ENCODE data around the gene SAYSD1. TPM values are rescaled to one million over a fixed set of nuclear protein-coding genes. Genes with fewer than 3 reads are reported as not detected.

The SAYSD1 gene
- total RNA-seq, 4 donors from 2014 or later = 12.3 to 29.1 (median 18.8) TPM

DNA sequence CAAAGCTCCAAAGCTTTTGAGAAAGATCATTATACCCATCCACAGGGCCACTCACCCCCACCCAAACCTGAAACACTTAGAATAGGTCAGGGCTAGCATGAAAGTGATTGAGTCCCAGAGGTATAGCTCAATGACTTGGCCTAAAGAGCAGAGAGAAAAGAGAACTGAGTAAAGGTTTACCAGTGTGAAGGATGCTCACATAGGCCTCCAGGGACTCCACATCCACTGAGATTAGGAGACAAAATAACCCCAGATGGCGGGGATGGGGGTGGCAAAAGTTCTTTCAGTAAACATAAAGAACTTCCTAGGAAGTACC, 12.2 kb downstream of the SAYSD1 start:
- Histone ChIP-seq H3K4me1 (no peaks in the 10 kb centered on the region), H3K36me3 (peaks cover 0 to 20% (median 0%) of the 10 kb centered on the region in 3 donors), H3K27ac (no peak overlapping the region), H3K27me3 (no peaks in the 10 kb centered on the region), H3K9me3 (no peaks in the 10 kb centered on the region), H3K4me3 (no peak overlapping the region)
- DNase-seq (ENCODE audit: low spot score in 2 of 2) = no peak
- no peak for TF ChIP-seq POLR2A (IDR thresholded peaks at IDR 0.05)
- TF ChIP-seq EP300 (IDR thresholded peaks at IDR 0.05) = no peak
- TF ChIP-seq, protein P1, sequence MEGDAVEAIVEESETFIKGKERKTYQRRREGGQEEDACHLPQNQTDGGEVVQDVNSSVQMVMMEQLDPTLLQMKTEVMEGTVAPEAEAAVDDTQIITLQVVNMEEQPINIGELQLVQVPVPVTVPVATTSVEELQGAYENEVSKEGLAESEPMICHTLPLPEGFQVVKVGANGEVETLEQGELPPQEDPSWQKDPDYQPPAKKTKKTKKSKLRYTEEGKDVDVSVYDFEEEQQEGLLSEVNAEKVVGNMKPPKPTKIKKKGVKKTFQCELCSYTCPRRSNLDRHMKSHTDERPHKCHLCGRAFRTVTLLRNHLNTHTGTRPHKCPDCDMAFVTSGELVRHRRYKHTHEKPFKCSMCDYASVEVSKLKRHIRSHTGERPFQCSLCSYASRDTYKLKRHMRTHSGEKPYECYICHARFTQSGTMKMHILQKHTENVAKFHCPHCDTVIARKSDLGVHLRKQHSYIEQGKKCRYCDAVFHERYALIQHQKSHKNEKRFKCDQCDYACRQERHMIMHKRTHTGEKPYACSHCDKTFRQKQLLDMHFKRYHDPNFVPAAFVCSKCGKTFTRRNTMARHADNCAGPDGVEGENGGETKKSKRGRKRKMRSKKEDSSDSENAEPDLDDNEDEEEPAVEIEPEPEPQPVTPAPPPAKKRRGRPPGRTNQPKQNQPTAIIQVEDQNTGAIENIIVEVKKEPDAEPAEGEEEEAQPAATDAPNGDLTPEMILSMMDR (IDR thresholded peaks at IDR 0.05) = no peak
- 96 to 100% methylated on average over 1 of the region's 1 CpG for WGBS, 2 donors

DNA sequence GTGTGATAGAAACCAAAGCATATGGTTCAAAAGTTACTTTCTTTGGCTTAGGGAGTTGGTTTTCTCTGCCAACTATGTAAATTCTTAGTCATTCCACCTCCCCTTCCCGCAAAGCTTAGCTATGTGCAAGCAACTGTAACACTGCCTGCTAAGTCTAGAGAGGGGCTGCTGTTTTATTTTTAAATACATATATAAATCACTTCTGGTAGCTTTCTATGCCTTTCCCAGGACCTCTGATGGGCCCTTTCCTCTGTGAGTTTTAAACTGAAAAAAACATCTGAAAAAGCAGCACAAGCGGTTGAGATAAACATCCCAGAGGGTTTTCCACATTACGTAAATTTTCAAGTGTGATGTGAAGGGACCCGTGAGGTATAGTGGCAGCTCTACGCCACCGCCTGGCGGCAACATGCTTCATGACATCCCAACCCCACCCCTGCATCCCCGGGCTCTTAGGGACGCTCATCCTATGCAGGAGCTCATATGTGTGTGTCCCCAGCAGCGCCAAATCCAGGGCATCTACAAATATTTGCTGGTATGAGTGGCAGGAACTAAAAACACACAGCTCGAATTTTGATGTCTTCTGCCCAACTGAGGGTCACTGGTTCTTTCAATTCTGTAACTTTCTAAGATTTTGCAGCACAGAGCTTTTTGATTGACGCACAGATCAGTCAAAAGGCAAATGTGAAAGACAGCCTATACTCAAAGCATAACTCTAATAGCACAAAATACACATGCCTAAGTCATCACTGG, 12.7 kb downstream of the SAYSD1 start:
- DNase-seq (ENCODE audit: low spot score in 2 of 2) = no peak
- no peak overlapping the region for H3K27ac ChIP-seq
- H3K9me3 ChIP-seq = no peaks in the 10 kb centered on the region
- H3K36me3 ChIP-seq = peaks cover 0 to 18% (median 0%) of the 10 kb centered on the region in 3 donors
- no peaks in the 10 kb centered on the region for H3K27me3 ChIP-seq
- no peaks in the 10 kb centered on the region for H3K4me1 ChIP-seq
- TF ChIP-seq EP300 (IDR thresholded peaks at IDR 0.05) (no peak), POLR2A (IDR thresholded peaks at IDR 0.05) (no peak)
- TF ChIP-seq, protein P1 (IDR thresholded peaks at IDR 0.05) = no peak
- 41 to 43% methylated on average over 12 of the region's 12 CpGs for WGBS, 2 donors
- H3K4me3 ChIP-seq = no peak overlapping the region

DNA sequence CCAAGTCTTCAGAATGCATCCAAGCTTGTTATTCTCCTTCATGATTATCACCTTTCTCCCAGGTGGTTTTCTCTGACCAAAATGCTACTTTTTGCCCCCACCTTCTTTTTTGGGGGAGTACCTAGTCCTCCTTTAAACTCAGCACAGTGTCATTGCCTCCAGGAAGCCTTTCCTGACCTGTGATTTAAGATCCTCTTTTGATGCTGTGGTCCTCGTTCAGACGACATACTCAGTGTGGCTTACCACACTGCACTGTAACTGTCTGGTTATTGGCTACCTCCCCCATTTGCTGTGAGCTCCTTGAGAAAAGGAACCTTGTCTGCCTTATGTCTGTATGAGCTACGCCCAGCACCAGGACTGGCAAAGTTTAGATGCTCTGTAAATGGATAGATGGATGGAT, 14.6 kb downstream of the SAYSD1 start:
- Histone ChIP-seq H3K4me3 (no peak overlapping the region), H3K36me3 (peaks cover 0 to 15% (median 0%) of the 10 kb centered on the region in 3 donors), H3K27me3 (no peaks in the 10 kb centered on the region), H3K4me1 (no peaks in the 10 kb centered on the region), H3K27ac (no peak overlapping the region), H3K9me3 (no peaks in the 10 kb centered on the region)
- 61 to 66% methylated on average over 3 of the region's 3 CpGs for WGBS, 2 donors
- TF ChIP-seq, protein P1 (IDR thresholded peaks at IDR 0.05) = no peak
- no peak for TF ChIP-seq EP300 (IDR thresholded peaks at IDR 0.05)
- no peak for TF ChIP-seq POLR2A (IDR thresholded peaks at IDR 0.05)
- DNase-seq (ENCODE audit: low spot score in 2 of 2) = no peak

GRCh38 chr6:39095578-39095977, 19.4 kb downstream of the SAYSD1 start:
- Histone ChIP-seq H3K4me1 (no peaks in the 10 kb centered on the region), H3K27ac (no peak overlapping the region), H3K36me3 (no peaks in the 10 kb centered on the region), H3K27me3 (no peaks in the 10 kb centered on the region), H3K4me3 (no peak overlapping the region), H3K9me3 (no peaks in the 10 kb centered on the region)
- TF ChIP-seq, protein P1 (IDR thresholded peaks at IDR 0.05) = no peak
- TF ChIP-seq EP300 (IDR thresholded peaks at IDR 0.05) (no peak), POLR2A (IDR thresholded peaks at IDR 0.05) (no peak)
- no peak for DNase-seq (ENCODE audit: low spot score in 2 of 2)

- no peaks in the 10 kb centered on the region for H3K36me3 ChIP-seq
- TF ChIP-seq EP300 (IDR thresholded peaks at IDR 0.05) = no peak
- TF ChIP-seq, protein P1 (IDR thresholded peaks at IDR 0.05) = no peak
- no peak for TF ChIP-seq POLR2A (IDR thresholded peaks at IDR 0.05)
- no peak for DNase-seq (ENCODE audit: low spot score in 2 of 2)
- H3K27me3 ChIP-seq = no peaks in the 10 kb centered on the region
- H3K4me1 ChIP-seq = peaks cover 0 to 3% (median 0%) of the 10 kb centered on the region in 4 donors
- H3K9me3 ChIP-seq = no peaks in the 10 kb centered on the region
- H3K27ac ChIP-seq = no peak overlapping the region
- H3K4me3 ChIP-seq = no peak overlapping the region
- WGBS, 2 donors = 76 to 81% methylated on average over 4 of the region's 4 CpGs
Measured at GRCh38 chr6:39093149-39093708, 21.8 kb downstream of the SAYSD1 start.
